Measurements from ENCODE around the gene ADGRA3.

The ADGRA3 gene

GRCh38 chr4:22510750-22511149 lies 5.1 kb downstream of the ADGRA3 start:
- no peak for DNase-seq

GRCh38 chr4:22508376-22508775 lies 7.5 kb downstream of the ADGRA3 start:
- no peak for DNase-seq

GRCh38 chr4:22504922-22505321 lies 10.9 kb downstream of the ADGRA3 start:
- DNase-seq = no peak

GRCh38 chr4:22504447-22504846 lies 11.4 kb downstream of the ADGRA3 start:
- no peak for DNase-seq

GRCh38 chr4:22502895-22503814 lies 12.7 kb downstream of the ADGRA3 start:
- no peak for DNase-seq

- no peak for DNase-seq
Measured at GRCh38 chr4:22501715-22502095, 14.2 kb downstream of the ADGRA3 start.

- no peak for DNase-seq
Measured at GRCh38 chr4:22500831-22501714, 14.8 kb downstream of the ADGRA3 start.

- no peak for DNase-seq
Measured at GRCh38 chr4:22500128-22500611, 15.7 kb downstream of the ADGRA3 start.

GRCh38 chr4:22498866-22499265 lies 17.0 kb downstream of the ADGRA3 start:
- no peak for DNase-seq

GRCh38 chr4:22496165-22496813 lies 19.6 kb downstream of the ADGRA3 start:
- DNase-seq = no peak

GRCh38 chr4:22493523-22493922 lies 22.3 kb downstream of the ADGRA3 start:
- no peak for DNase-seq

GRCh38 chr4:22492987-22493386 lies 22.9 kb downstream of the ADGRA3 start:
- DNase-seq = no peak

GRCh38 chr4:22491939-22492338 lies 23.9 kb downstream of the ADGRA3 start:
- DNase-seq = no peak

- DNase-seq = no peak
Measured at GRCh38 chr4:22490718-22491315, 25.0 kb downstream of the ADGRA3 start.

- DNase-seq = no peak
Measured at GRCh38 chr4:22488106-22488505, 27.8 kb downstream of the ADGRA3 start.

- no peak for DNase-seq
Measured at GRCh38 chr4:22487328-22487727, 28.5 kb downstream of the ADGRA3 start.

GRCh38 chr4:22486276-22486675 lies 29.6 kb downstream of the ADGRA3 start:
- DNase-seq = no peak

GRCh38 chr4:22485737-22486136 lies 30.1 kb downstream of the ADGRA3 start:
- DNase-seq = no peak

GRCh38 chr4:22483551-22483981 lies 32.3 kb downstream of the ADGRA3 start:
- peak; percentile 30 for DNase-seq

- DNase-seq = no peak
Measured at GRCh38 chr4:22482250-22483127, 33.4 kb downstream of the ADGRA3 start.

- no peak for DNase-seq
Measured at GRCh38 chr4:22480675-22481327, 35.1 kb downstream of the ADGRA3 start.
